GM18868 (cell line): ENCODE measurements around the gene PIK3C2G.
A peak's percentile ranks its signal among the peaks of the same experiment; 100 is the strongest.

ENCODE experiments used
- ATAC-seq: cut with Tn5 transposase; IDR thresholded peaks from one replicate; pipeline ENCODE4 v1.9.1; 2021; ENCODE audit warnings: mild to moderate bottlenecking, moderate library complexity; ENCODE audit not compliant: unreplicated experiment

The PIK3C2G gene

GRCh38 chr12:18414671-18415070 is 153.4 kb downstream of the PIK3C2G start:
- no peak for ATAC-seq

- ATAC-seq: no peak
Measured at GRCh38 chr12:18415227-18415626, 153.9 kb downstream of the PIK3C2G start.

GRCh38 chr12:18416412-18416811 is 155.1 kb downstream of the PIK3C2G start:
- no peak for ATAC-seq

GRCh38 chr12:18419311-18419710 is 158.0 kb downstream of the PIK3C2G start:
- ATAC-seq: no peak

GRCh38 chr12:18421867-18422266 is 160.5 kb downstream of the PIK3C2G start:
- ATAC-seq: no peak

- ATAC-seq: no peak
Measured at GRCh38 chr12:18422871-18423270, 161.6 kb downstream of the PIK3C2G start.

- ATAC-seq: no peak
Measured at GRCh38 chr12:18424857-18425256, 163.5 kb downstream of the PIK3C2G start.

GRCh38 chr12:18427520-18427919 is 166.2 kb downstream of the PIK3C2G start:
- ATAC-seq: no peak

GRCh38 chr12:18428416-18428815 is 167.1 kb downstream of the PIK3C2G start:
- no peak for ATAC-seq

GRCh38 chr12:18429366-18429765 is 168.0 kb downstream of the PIK3C2G start:
- no peak for ATAC-seq

- ATAC-seq: peak; percentile 91
Measured at GRCh38 chr12:18430425-18431048, 169.2 kb downstream of the PIK3C2G start.

GRCh38 chr12:18431771-18432170 is 170.5 kb downstream of the PIK3C2G start:
- no peak for ATAC-seq

GRCh38 chr12:18432206-18432605 is 170.9 kb downstream of the PIK3C2G start:
- ATAC-seq: no peak

- no peak for ATAC-seq
Measured at GRCh38 chr12:18436170-18436569, 174.9 kb downstream of the PIK3C2G start.

GRCh38 chr12:18439541-18439940 is 178.2 kb downstream of the PIK3C2G start:
- no peak for ATAC-seq

- no peak for ATAC-seq
Measured at GRCh38 chr12:18443768-18444437, 182.6 kb downstream of the PIK3C2G start.

GRCh38 chr12:18446061-18446644 is 184.8 kb downstream of the PIK3C2G start:
- ATAC-seq: peak; percentile 100

GRCh38 chr12:18454330-18454729 is 193.0 kb downstream of the PIK3C2G start:
- ATAC-seq: no peak

GRCh38 chr12:18456344-18456743 is 195.0 kb downstream of the PIK3C2G start:
- ATAC-seq: no peak

GRCh38 chr12:18457362-18457761 is 196.0 kb downstream of the PIK3C2G start:
- ATAC-seq: no peak

GRCh38 chr12:18461758-18462157 is 200.4 kb downstream of the PIK3C2G start:
- ATAC-seq: no peak

GRCh38 chr12:18462442-18462841 is 201.1 kb downstream of the PIK3C2G start:
- no peak for ATAC-seq
